Right lobe of liver (tissue), 6 donors: Measurements from ENCODE around the gene ICOS. TPM values are rescaled to one million over a fixed set of nuclear protein-coding genes. Genes with fewer than 3 reads are reported as not detected.

Experiments used
- ATAC-seq, 4 donors: fragments of 200-7000 bp; cut with Tn5 transposase; one replicate each; pipeline ENCODE4 v1.9.1; 2020; ENCODE audit warnings: mild to moderate bottlenecking in 4 of 4, moderate library complexity in 4 of 4
- DNase-seq, 3 donors: peaks; one replicate each; pipeline ENCODE4 v3.0.0-alpha.2; 2020
- H3K27ac ChIP-seq, 3 donors: fragments of 200-600 bp; one replicate each; pipeline ENCODE4 v1.8.0; 2022
- H3K27me3 ChIP-seq, 2 donors: fragments of 200-600 bp; one replicate each; pipeline ENCODE4 v1.8.0; 2022
- H3K36me3 ChIP-seq, 4 donors: fragments of 200-600 bp; sonication (generic) in 1 of 4; one replicate each; pipeline versions ENCODE4 v1.5.1 to v1.8.0; 2017 to 2022; ENCODE audit warnings: control low read depth in 1 of 4
- H3K4me1 ChIP-seq, 4 donors: fragments of 200-600 bp; sonication (generic) in 1 of 4; one replicate each; pipeline versions ENCODE4 v1.5.1 to v1.8.0; 2017 to 2022; ENCODE audit warnings: control low read depth in 1 of 4
- H3K4me3 ChIP-seq, 3 donors: fragments of 200-600 bp; one replicate each; pipeline ENCODE4 v1.8.0; 2022
- H3K9me3 ChIP-seq, 4 donors: fragments of 200-600 bp; sonication (generic) in 1 of 4; one replicate each; pipeline versions ENCODE4 v1.5.1 to v1.8.0; 2017 to 2022; ENCODE audit warnings: control low read depth in 1 of 4
- CTCF ChIP-seq, 4 donors: fragments of 200-600 bp in 3 of 4; fragments of 450-650 bp in 1 of 4; IDR thresholded peaks; one replicate each; pipeline versions ENCODE4 v1.5.1 to v1.8.0; 2016 to 2022; ENCODE audit warnings: antibody characterized with exemption in 4 of 4, mild to moderate bottlenecking in 2 of 4
- POLR2A ChIP-seq: fragments of 450-650 bp; IDR thresholded peaks from one replicate; pipeline ENCODE4 v1.6.1; 2017; ENCODE audit warnings: antibody characterized with exemption, mild to moderate bottlenecking
- WGBS: methylation state at CpG from one replicate; pipeline ENCODE4 v1.1.6; 2018; ENCODE audit warnings: low coverage, low lambda C conversion rate; ENCODE audit not compliant: insufficient coverage; ENCODE audit errors: missing lambda C conversion rate; 5-methylcytosine and 5-hydroxymethylcytosine counted together
- intact Hi-C, 2 donors: fragments of 100-400 bp; cut with DNase I; formaldehyde crosslinking; loops; one replicate each; pipeline versions ENCODE4 v1.11.2 to v1.14.1; 2022
- total RNA-seq, 6 experiments: library from RNA; depleted of rRNA in 2 of 6; stranded (reverse); fragments of >200 nt in 2 of 6; fragmentation: NEBNext Ultra II Directional in 3 of 6; extraction: Animal tissue kit (Norgen Biotek cat#: 25700) in 3 of 6; gene quantifications; one replicate each; pipeline versions ENCODE4 v1.1.0 to v1.2.4, GENCODE V29; 2016 to 2023
- donor health status: DM: no; HTN: yes; CAD: no.
- donor health status: DM: no; HTN: no; CAD: no.
- donor health status: DM: no; HTN: no; CAD: no.
- donor health status: DM: no; HTN: yes; CAD: no.
- donor health status: DM: no; HTN: yes; CAD: no.

ICOS gene
- total RNA-seq, 6 experiments from 2014 or later, result 0.31 TPM; not detected in 4

GRCh38 chr2:203992509-203992908 is 55.9 kb downstream of the ICOS start:
- no peaks in the 10 kb centered on the region for H3K27me3 ChIP-seq
- no peak for ATAC-seq
- no peaks in the 10 kb centered on the region for H3K9me3 ChIP-seq
- H3K27ac ChIP-seq, result no peak overlapping the region
- H3K4me3 ChIP-seq, result no peak overlapping the region
- intact Hi-C loops, result no loop called here
- no peak for DNase-seq
- no peak for TF ChIP-seq CTCF (IDR thresholded peaks at IDR 0.05)
- no peak for TF ChIP-seq POLR2A
- no peaks in the 10 kb centered on the region for H3K36me3 ChIP-seq
- H3K4me1 ChIP-seq, result no peaks in the 10 kb centered on the region
- 20% methylated on average over 1 of the region's 1 CpG for WGBS

GRCh38 chr2:203993011-203993410 is 56.4 kb downstream of the ICOS start:
- ATAC-seq, result no peak
- Histone ChIP-seq H3K9me3 (no peaks in the 10 kb centered on the region), H3K27ac (no peak overlapping the region), H3K4me1 (no peaks in the 10 kb centered on the region), H3K27me3 (no peaks in the 10 kb centered on the region), H3K36me3 (no peaks in the 10 kb centered on the region), H3K4me3 (no peak overlapping the region)
- intact Hi-C loops, result no loop called here
- TF ChIP-seq POLR2A (no peak), CTCF (IDR thresholded peaks at IDR 0.05) (no peak)
- no peak for DNase-seq
- 62% methylated on average over 4 of the region's 4 CpGs for WGBS

GRCh38 chr2:203993560-203993959 is 57.0 kb downstream of the ICOS start:
- DNase-seq (no peak), ATAC-seq (no peak)
- no peaks in the 10 kb centered on the region for H3K9me3 ChIP-seq
- H3K36me3 ChIP-seq, result no peaks in the 10 kb centered on the region
- 66% methylated on average over 4 of the region's 4 CpGs for WGBS
- TF ChIP-seq POLR2A (no peak), CTCF (IDR thresholded peaks at IDR 0.05) (no peak)
- no peaks in the 10 kb centered on the region for H3K4me1 ChIP-seq
- H3K4me3 ChIP-seq, result no peak overlapping the region
- no peak overlapping the region for H3K27ac ChIP-seq
- intact Hi-C loops, result no loop called here
- H3K27me3 ChIP-seq, result no peaks in the 10 kb centered on the region

- Histone ChIP-seq H3K27ac (no peak overlapping the region), H3K4me3 (no peak overlapping the region), H3K36me3 (no peaks in the 10 kb centered on the region), H3K27me3 (no peaks in the 10 kb centered on the region), H3K9me3 (no peaks in the 10 kb centered on the region), H3K4me1 (no peaks in the 10 kb centered on the region)
- WGBS, result 51% methylated on average over 2 of the region's 2 CpGs
- TF ChIP-seq POLR2A, result no peak
- no peak for TF ChIP-seq CTCF (IDR thresholded peaks at IDR 0.05)
- no peak for DNase-seq
- intact Hi-C loops, result no loop called here
- no peak for ATAC-seq
Measured at GRCh38 chr2:203994735-203995134, 58.2 kb downstream of the ICOS start.

- Histone ChIP-seq H3K4me3 (no peak overlapping the region), H3K27ac (no peak overlapping the region), H3K4me1 (no peaks in the 10 kb centered on the region), H3K9me3 (no peaks in the 10 kb centered on the region), H3K27me3 (no peaks in the 10 kb centered on the region), H3K36me3 (no peaks in the 10 kb centered on the region)
- 56% methylated on average over 5 of the region's 5 CpGs for WGBS
- ATAC-seq, result no peak
- TF ChIP-seq CTCF (IDR thresholded peaks at IDR 0.05) (no peak), POLR2A (no peak)
- intact Hi-C loops, result no loop called here
- DNase-seq, result no peak
Measured at GRCh38 chr2:203996692-203997091, 60.1 kb downstream of the ICOS start.
